Activated B cell treated with CpG ODN at 0.5 μM for 24 hours (primary cell): ENCODE results near the gene HTR5A. TPM values are rescaled to one million over a fixed set of nuclear protein-coding genes. Genes with fewer than 3 reads are reported as not detected.

Experiments used
- ATAC-seq: fragments of 200-7000 bp; cut with Tn5 transposase; one replicate; pipeline ENCODE4 v1.10.0; 2021; ENCODE audit warnings: low read depth, mild to moderate bottlenecking, moderate library complexity
- CTCF ChIA-PET: fragments of 350-600 bp; sonication (Branson Sonifier 250); formaldehyde crosslinking; loops from one replicate; lab custom pipeline; 2021; ENCODE audit warnings: antibody characterized with exemption; lab: Charles Lee
- POLR2A ChIA-PET: fragments of 350-600 bp; sonication (Branson Sonifier 250); formaldehyde crosslinking; loops from one replicate; lab custom pipeline; 2021; ENCODE audit warnings: antibody characterized with exemption; lab: Charles Lee
- DNase-seq: peaks from one replicate; pipeline ENCODE4 v3.0.0; 2022
- H3K27ac Mint-ChIP-seq: one replicate; pipeline ENCODE4 v1.8.0; 2020; ENCODE audit warnings: mixed read lengths
- H3K27me3 Mint-ChIP-seq: one replicate; pipeline ENCODE4 v1.8.0; 2021; ENCODE audit warnings: mixed read lengths
- H3K36me3 Mint-ChIP-seq: one replicate; pipeline ENCODE4 v1.8.0; 2021; ENCODE audit warnings: low read depth, mixed read lengths
- H3K4me1 Mint-ChIP-seq: one replicate; pipeline ENCODE4 v1.8.0; 2021; ENCODE audit warnings: mixed read lengths
- H3K4me3 Mint-ChIP-seq: one replicate; pipeline ENCODE4 v1.8.0; 2020; ENCODE audit warnings: mild to moderate bottlenecking, mixed read lengths
- H3K9me3 Mint-ChIP-seq: one replicate; pipeline ENCODE4 v1.8.0; 2020; ENCODE audit warnings: mixed read lengths
- CTCF ChIP-seq: fragments of 200-600 bp; IDR thresholded peaks from one replicate; pipeline ENCODE4 v1.8.0; 2022; ENCODE audit warnings: antibody characterized with exemption, mild to moderate bottlenecking
- intact Hi-C: fragments of 100-400 bp; cut with micrococcal nuclease; formaldehyde crosslinking; loops from one replicate; pipeline ENCODE4 v1.15.1; 2024
- total RNA-seq: library from RNA; stranded (reverse); gene quantifications from 2 replicates; pipeline ENCODE4 v1.2.3, GENCODE V29; 2022

The HTR5A gene
- total RNA-seq, 1 donor from 2014 or later, result not detected

- Mint-ChIP-seq H3K9me3 (no peaks in the 10 kb centered on the region), H3K27ac (no peak overlapping the region), H3K4me1 (no peaks in the 10 kb centered on the region), H3K27me3 (peaks cover 3% of the 10 kb centered on the region), H3K36me3 (no peaks in the 10 kb centered on the region), H3K4me3 (no peak overlapping the region)
- POLR2A ChIA-PET, result no interaction called here
- CTCF ChIA-PET, result no interaction called here
- no peak for TF ChIP-seq CTCF
- ATAC-seq (no peak), DNase-seq (no peak)
- intact Hi-C loops, result no loop called here
These were observed 60.4 kb downstream of the HTR5A start for GRCh38 chr7:155130493-155130892.

GRCh38 chr7:155131090-155131489 is 61.0 kb downstream of the HTR5A start:
- ATAC-seq (no peak), DNase-seq (no peak)
- H3K36me3 Mint-ChIP-seq, result no peaks in the 10 kb centered on the region
- CTCF ChIA-PET, result no interaction called here
- peaks cover 3% of the 10 kb centered on the region for H3K27me3 Mint-ChIP-seq
- intact Hi-C loops, result no loop called here
- POLR2A ChIA-PET, result no interaction called here
- TF ChIP-seq CTCF, result no peak
- no peak overlapping the region for H3K4me3 Mint-ChIP-seq
- H3K4me1 Mint-ChIP-seq, result no peaks in the 10 kb centered on the region
- H3K27ac Mint-ChIP-seq, result no peak overlapping the region
- no peaks in the 10 kb centered on the region for H3K9me3 Mint-ChIP-seq

GRCh38 chr7:155132431-155132830 is 62.3 kb downstream of the HTR5A start:
- DNase-seq (no peak), ATAC-seq (no peak)
- CTCF ChIA-PET, result no interaction called here
- no peak overlapping the region for H3K27ac Mint-ChIP-seq
- no peak overlapping the region for H3K4me3 Mint-ChIP-seq
- intact Hi-C loops, result no loop called here
- TF ChIP-seq CTCF, result no peak
- H3K36me3 Mint-ChIP-seq, result no peaks in the 10 kb centered on the region
- H3K27me3 Mint-ChIP-seq, result peaks cover 3% of the 10 kb centered on the region
- H3K9me3 Mint-ChIP-seq, result no peaks in the 10 kb centered on the region
- POLR2A ChIA-PET, result no interaction called here
- H3K4me1 Mint-ChIP-seq, result no peaks in the 10 kb centered on the region

GRCh38 chr7:155136619-155137243 is 66.6 kb downstream of the HTR5A start:
- no peak for TF ChIP-seq CTCF
- ATAC-seq (no peak), DNase-seq (no peak)
- intact Hi-C loops, result no loop called here
- H3K4me3 Mint-ChIP-seq, result no peak overlapping the region
- CTCF ChIA-PET, result no interaction called here
- H3K27me3 Mint-ChIP-seq, result peaks cover 11% of the 10 kb centered on the region
- no peaks in the 10 kb centered on the region for H3K4me1 Mint-ChIP-seq
- POLR2A ChIA-PET, result no interaction called here
- H3K36me3 Mint-ChIP-seq, result no peaks in the 10 kb centered on the region
- H3K27ac Mint-ChIP-seq, result no peak overlapping the region
- H3K9me3 Mint-ChIP-seq, result no peaks in the 10 kb centered on the region

Other genes with a start within 250 kb of the HTR5A start
- gene PAXIP1, start 67.2 kb upstream of the HTR5A start, total RNA-seq, result 13.0 and 15.2 TPM in 2 replicates
- 76.0 and 79.6 TPM in 2 replicates for gene INSIG1, start 227.6 kb downstream of the HTR5A start, total RNA-seq